Measurements from ENCODE around the gene ADAM12.

The ADAM12 gene

GRCh38 chr10:126387931-126388911, at the start of gene ADAM12:
Gene ADAM12 (minus strand): TSS chr10:126388477. CDS start chr10:126388145, 332 bp downstream.
- DNase-seq (ENCODE audit: low read depth): no peak

GRCh38 chr10:126437635-126438406, 49.5 kb upstream of the ADAM12 start:
- no peak for DNase-seq (ENCODE audit: low read depth)

- no peak for DNase-seq (ENCODE audit: low read depth)
These were observed 46.0 kb upstream of the ADAM12 start for GRCh38 chr10:126434235-126434634.

GRCh38 chr10:126433351-126433750, 45.1 kb upstream of the ADAM12 start:
- DNase-seq (ENCODE audit: low read depth): no peak

GRCh38 chr10:126432507-126432906, 44.2 kb upstream of the ADAM12 start:
- no peak for DNase-seq (ENCODE audit: low read depth)

GRCh38 chr10:126431816-126432215, 43.5 kb upstream of the ADAM12 start:
- no peak for DNase-seq (ENCODE audit: low read depth)

- no peak for DNase-seq (ENCODE audit: low read depth)
These were observed 42.2 kb upstream of the ADAM12 start for GRCh38 chr10:126430512-126430911.

- no peak for DNase-seq (ENCODE audit: low read depth)
These were observed 41.0 kb upstream of the ADAM12 start for GRCh38 chr10:126429275-126429674.

GRCh38 chr10:126425489-126426065, 37.3 kb upstream of the ADAM12 start:
- no peak for DNase-seq (ENCODE audit: low read depth)

- DNase-seq (ENCODE audit: low read depth): no peak
These were observed 36.8 kb upstream of the ADAM12 start for GRCh38 chr10:126425032-126425431.

- DNase-seq (ENCODE audit: low read depth): no peak
These were observed 35.6 kb upstream of the ADAM12 start for GRCh38 chr10:126423732-126424491.

- DNase-seq (ENCODE audit: low read depth): no peak
These were observed 34.3 kb upstream of the ADAM12 start for GRCh38 chr10:126422567-126422966.

GRCh38 chr10:126421756-126422256, 33.5 kb upstream of the ADAM12 start:
- no peak for DNase-seq (ENCODE audit: low read depth)

- DNase-seq (ENCODE audit: low read depth): no peak
These were observed 32.5 kb upstream of the ADAM12 start for GRCh38 chr10:126420567-126421300.

- no peak for DNase-seq (ENCODE audit: low read depth)
These were observed 29.0 kb upstream of the ADAM12 start for GRCh38 chr10:126417220-126417825.

- no peak for DNase-seq (ENCODE audit: low read depth)
These were observed 21.5 kb upstream of the ADAM12 start for GRCh38 chr10:126409821-126410220.

- no peak for DNase-seq (ENCODE audit: low read depth)
These were observed 20.8 kb upstream of the ADAM12 start for GRCh38 chr10:126408953-126409641.

- DNase-seq (ENCODE audit: low read depth): no peak
These were observed 19.6 kb upstream of the ADAM12 start for GRCh38 chr10:126407831-126408230.

GRCh38 chr10:126405239-126405775, 17.0 kb upstream of the ADAM12 start:
- DNase-seq (ENCODE audit: low read depth): no peak
